LoVo (cell line): Measurements from ENCODE around the gene ABCG1.

Source experiments
- DNase-seq: peaks from one replicate; pipeline ENCODE4 v3.0.0-alpha.2; 2016; ENCODE audit warnings: low spot score

ABCG1 gene

GRCh38 chr21:42191696-42192595 is 27.0 kb upstream of the ABCG1 start:
- DNase-seq: no peak

- DNase-seq: no peak
Measured at GRCh38 chr21:42193131-42193671, 25.7 kb upstream of the ABCG1 start.

- DNase-seq: no peak
Measured at GRCh38 chr21:42193721-42194120, 25.2 kb upstream of the ABCG1 start.

GRCh38 chr21:42194863-42195262 is 24.1 kb upstream of the ABCG1 start:
- DNase-seq: no peak

- no peak for DNase-seq
Measured at GRCh38 chr21:42195378-42196031, 23.4 kb upstream of the ABCG1 start.

- peak; percentile 11 for DNase-seq
Measured at GRCh38 chr21:42198929-42199867, 19.7 kb upstream of the ABCG1 start.

- no peak for DNase-seq
Measured at GRCh38 chr21:42199868-42200463, 19.0 kb upstream of the ABCG1 start.

GRCh38 chr21:42200906-42201614 is 17.9 kb upstream of the ABCG1 start:
- DNase-seq: no peak

- no peak for DNase-seq
Measured at GRCh38 chr21:42201615-42202161, 17.3 kb upstream of the ABCG1 start.

GRCh38 chr21:42202321-42202720 is 16.6 kb upstream of the ABCG1 start:
- DNase-seq: no peak

GRCh38 chr21:42203321-42203720 is 15.6 kb upstream of the ABCG1 start:
- DNase-seq: no peak

- DNase-seq: no peak
Measured at GRCh38 chr21:42203936-42204335, 15.0 kb upstream of the ABCG1 start.

- DNase-seq: no peak
Measured at GRCh38 chr21:42207426-42207825, 11.5 kb upstream of the ABCG1 start.

GRCh38 chr21:42208036-42208435 is 10.9 kb upstream of the ABCG1 start:
- DNase-seq: no peak

GRCh38 chr21:42208801-42209490 is 10.0 kb upstream of the ABCG1 start:
- DNase-seq: no peak

GRCh38 chr21:42209801-42210479 is 9.0 kb upstream of the ABCG1 start:
- DNase-seq: no peak

GRCh38 chr21:42212266-42212665 is 6.7 kb upstream of the ABCG1 start:
- DNase-seq: no peak

GRCh38 chr21:42213082-42213774 is 5.7 kb upstream of the ABCG1 start:
- DNase-seq: no peak
